GM12878 (cell line): ENCODE measurements around the gene TCF4. TPM values are rescaled to one million over a fixed set of nuclear protein-coding genes. Genes with fewer than 3 reads are reported as not detected.

ENCODE experiments used
- BRCA1 ChIP-seq: IDR thresholded peaks from 2 replicates; pipeline ENCODE4 v1.6.1; 2011; ENCODE audit warnings: low read depth, low read length, improper control_type of control experiment
- EED ChIP-seq: sonication (generic); IDR thresholded peaks from 2 replicates; pipeline ENCODE4 v1.6.1; 2016; ENCODE audit warnings: antibody characterized with exemption, low read depth
- HDAC6 ChIP-seq: fragments of 200-600 bp; sonication (generic); IDR thresholded peaks from one replicate; pipeline ENCODE4 v1.8.0; 2017; ENCODE audit warnings: antibody characterized with exemption; ENCODE audit not compliant: unreplicated experiment
- MAX ChIP-seq: IDR thresholded peaks from 2 replicates; pipeline ENCODE4 v1.6.1; 2012; ENCODE audit warnings: low read depth, low read length, improper control_type of control experiment
- MEF2B ChIP-seq: fragments of 450-650 bp; IDR thresholded peaks from 2 replicates; pipeline ENCODE4 v1.6.1; 2018; ENCODE audit warnings: mild to moderate bottlenecking, moderate library complexity; ENCODE audit not compliant: partially characterized antibody, poor library complexity, severe bottlenecking
- MTA2 ChIP-seq: fragments of 450-650 bp; IDR thresholded peaks from 2 replicates; pipeline ENCODE4 v1.6.1; 2016; ENCODE audit warnings: low read depth, mild to moderate bottlenecking, moderate library complexity
- NR2C2 ChIP-seq: IDR thresholded peaks from 2 replicates; pipeline ENCODE4 v1.6.1; 2011; ENCODE audit warnings: borderline replicate concordance, low read depth; ENCODE audit not compliant: control insufficient read depth, insufficient read length
- POLR2A ChIP-seq: IDR thresholded peaks from 2 replicates; pipeline ENCODE4 v1.6.1; 2011; ENCODE audit warnings: low read depth, mild to moderate bottlenecking, low read length
- POLR2AphosphoS5 ChIP-seq: IDR thresholded peaks from 2 replicates; pipeline ENCODE4 v1.6.1; 2011; ENCODE audit warnings: mild to moderate bottlenecking, low read length, inconsistent platforms
- RAD51 ChIP-seq: fragments of 450-650 bp; IDR thresholded peaks from 2 replicates; pipeline ENCODE4 v1.6.1; 2016; ENCODE audit warnings: moderate library complexity, mild to moderate bottlenecking, inconsistent platforms
- SKIL ChIP-seq: fragments of 450-650 bp; IDR thresholded peaks from 2 replicates; pipeline ENCODE4 v1.6.1; 2017; ENCODE audit warnings: mild to moderate bottlenecking, low read depth, inconsistent platforms; ENCODE audit not compliant: poor library complexity, severe bottlenecking
- SMAD5 ChIP-seq: IDR thresholded peaks from 2 replicates; pipeline ENCODE4 v1.6.1; 2016; ENCODE audit warnings: antibody characterized with exemption, low read depth
- SUZ12 ChIP-seq: fragments of 200-600 bp; sonication (generic); IDR thresholded peaks from one replicate; pipeline ENCODE4 v1.6.1; 2018; ENCODE audit warnings: antibody characterized with exemption, mild to moderate bottlenecking; ENCODE audit not compliant: unreplicated experiment
- TCF12 ChIP-seq: IDR thresholded peaks from 2 replicates; pipeline ENCODE4 v1.6.1; 2011; ENCODE audit warnings: low read depth, mild to moderate bottlenecking, low read length
- TCF3 ChIP-seq: IDR thresholded peaks from 2 replicates; pipeline ENCODE4 v1.6.1; 2012; ENCODE audit warnings: low read depth, mild to moderate bottlenecking, low read length, borderline replicate concordance; ENCODE audit not compliant: insufficient read depth
- WRNIP1 ChIP-seq: IDR thresholded peaks from 2 replicates; pipeline ENCODE4 v1.6.1; 2011; ENCODE audit warnings: low read depth, low read length, improper control_type of control experiment, borderline replicate concordance
- YBX1 ChIP-seq: fragments of 450-650 bp; IDR thresholded peaks from 2 replicates; pipeline ENCODE4 v1.6.1; 2016; ENCODE audit warnings: antibody characterized with exemption
- ZNF207 ChIP-seq: fragments of 450-650 bp; IDR thresholded peaks from 2 replicates; pipeline ENCODE4 v1.6.1; 2014; ENCODE audit warnings: antibody characterized with exemption, mild to moderate bottlenecking, borderline replicate concordance
- ZNF592 ChIP-seq: fragments of 450-650 bp; IDR thresholded peaks from 2 replicates; pipeline ENCODE4 v1.6.1; 2017; ENCODE audit warnings: mild to moderate bottlenecking, moderate library complexity
- ZSCAN29 ChIP-seq: fragments of 450-650 bp; IDR thresholded peaks from 2 replicates; pipeline ENCODE4 v1.6.1; 2017; ENCODE audit warnings: mild to moderate bottlenecking, moderate library complexity
- polyA plus RNA-seq, 11 experiments: library from polyadenylated mRNA; depleted of rRNA in 4 of 11; unstranded in 6 of 11; stranded (reverse) in 5 of 11; fragments of >200 nt; fragmentation: Nextera tagmentation in 4 of 11; fragmentation: Illumina TruSeq in 1 of 11; extraction: Ambion mirVana in 4 of 11; extraction: Trizol in 1 of 11; gene quantifications; 1 replicate in 1 of 11; 2 replicates in 10 of 11; pipeline versions ENCODE4 v1.2.1 to v1.2.3, GENCODE V29; 2011 to 2016; ENCODE audit warnings: inconsistent platforms in 2 of 11, missing spikeins in 2 of 11, low read depth in 1 of 11
- total RNA-seq, 4 experiments: library from RNA; depleted of rRNA in 3 of 4; stranded (reverse); fragments of >200 nt in 3 of 4; fragmentation: Illumina TruSeq in 1 of 4; extraction: Trizol in 1 of 4; gene quantifications; 2 replicates each; pipeline versions ENCODE4 v1.2.1 to v1.2.3, GENCODE V29; 2013 to 2021

Gene TCF4
- total and polyA plus RNA-seq, 10 of the 15 experiments (the other 5 are each of a cell fraction or from before 2014, with no cell fraction given) = 15.2 to 94.0 (median 31.5) TPM

DNA sequence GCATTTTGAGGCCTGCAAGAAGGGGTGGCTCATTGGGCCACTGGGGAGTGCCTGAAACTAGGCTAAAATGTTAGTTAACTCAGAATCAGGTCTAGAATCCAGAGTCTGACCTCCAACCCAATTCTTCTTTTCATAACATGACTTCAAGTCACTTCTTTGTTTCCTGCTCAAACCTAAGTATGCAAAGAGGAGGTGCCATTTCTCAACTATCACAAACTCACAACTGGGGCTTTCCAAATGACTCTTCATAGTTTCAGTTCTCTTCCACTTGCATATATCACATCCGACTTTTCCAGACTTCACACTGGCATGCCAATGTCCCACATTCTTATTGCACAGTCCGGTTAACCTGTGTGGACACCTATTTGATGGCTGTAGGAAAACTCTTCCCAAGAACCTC is 211.6 kb downstream of the TCF4 start (continued):
- peak; percentile 20 for TF ChIP-seq MEF2B
- no peak for TF ChIP-seq BRCA1
- TF ChIP-seq YBX1 = no peak
- no peak for TF ChIP-seq ZNF592
- no peak for TF ChIP-seq SMAD5
- TF ChIP-seq EED = peak; percentile 73
- TF ChIP-seq NR2C2 = no peak
- no peak for TF ChIP-seq RAD51
- 0 out of 2 replicates have a peak, but pooled peaks have one; percentile 31 for TF ChIP-seq TCF3
- no peak for TF ChIP-seq POLR2A
- no peak for TF ChIP-seq SKIL
- TF ChIP-seq ZSCAN29 = no peak
- TF ChIP-seq MTA2 = peak; percentile 62
- no peak for TF ChIP-seq SUZ12
- no peak for TF ChIP-seq HDAC6
- TF ChIP-seq MAX = no peak
- no peak for TF ChIP-seq TCF12
- TF ChIP-seq ZNF207 = no peak
- TF ChIP-seq POLR2AphosphoS5 = no peak
- TF ChIP-seq WRNIP1 = no peak
